AG09309 (cell line): ENCODE measurements around the gene TCERG1L.

Experiments used
- DNase-seq: peaks from one replicate; pipeline ENCODE4 v3.0.0-alpha.2; 2010; ENCODE audit warnings: low read depth
- H3K4me3 ChIP-seq: 2 replicates; pipeline ENCODE4 v1.5.1; 2011; ENCODE audit warnings: mild to moderate bottlenecking, low read depth, low read length, moderate library complexity; ENCODE audit not compliant: control insufficient read depth
- CTCF ChIP-seq: IDR thresholded peaks from 2 replicates; pipeline ENCODE4 v1.5.1; 2011; ENCODE audit warnings: mild to moderate bottlenecking, low read depth, low read length, inconsistent platforms; ENCODE audit not compliant: insufficient read depth, control insufficient read depth; ENCODE audit errors: missing control alignments

The TCERG1L gene

GRCh38 chr10:131267814-131268095 lies 43.8 kb downstream of the TCERG1L start:
- H3K4me3 ChIP-seq: no peak overlapping the region
- no peak for DNase-seq
- no peak for TF ChIP-seq CTCF

- DNase-seq: no peak
- no peak overlapping the region for H3K4me3 ChIP-seq
- TF ChIP-seq CTCF: no peak
Measured at GRCh38 chr10:131266936-131267813, 44.3 kb downstream of the TCERG1L start.

- no peak for DNase-seq
- TF ChIP-seq CTCF: no peak
- H3K4me3 ChIP-seq: no peak overlapping the region
Measured at GRCh38 chr10:131264110-131264788, 47.3 kb downstream of the TCERG1L start.

DNA sequence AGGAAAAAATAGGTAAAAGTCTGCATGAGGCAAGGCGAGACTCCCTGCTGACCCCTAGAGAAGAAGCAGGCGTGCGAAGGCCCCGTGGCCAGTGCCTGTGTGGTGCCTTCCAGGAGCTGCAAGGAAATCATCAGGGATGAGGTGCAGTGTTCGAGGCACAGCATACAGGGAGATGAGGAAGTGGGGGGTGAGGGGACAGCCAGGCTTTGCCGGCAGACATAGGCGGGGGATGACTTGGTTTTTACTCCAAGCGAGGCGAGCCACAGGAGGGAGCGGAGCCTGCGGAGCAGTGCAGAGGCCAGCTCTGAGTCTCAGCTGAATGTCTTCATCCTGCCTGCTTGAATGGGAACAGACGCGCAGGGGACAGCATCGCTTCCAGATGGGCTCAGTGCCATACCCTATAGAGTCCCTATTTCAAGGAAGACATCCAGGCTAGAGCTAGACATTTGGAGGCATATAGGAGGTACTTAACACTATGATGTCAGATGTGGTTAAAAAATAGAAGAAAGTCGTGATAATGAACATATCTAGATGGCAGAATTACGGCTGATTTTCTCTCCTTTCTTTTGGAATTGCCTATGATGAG lies 49.5 kb downstream of the TCERG1L start:
- no peak for DNase-seq

DNA sequence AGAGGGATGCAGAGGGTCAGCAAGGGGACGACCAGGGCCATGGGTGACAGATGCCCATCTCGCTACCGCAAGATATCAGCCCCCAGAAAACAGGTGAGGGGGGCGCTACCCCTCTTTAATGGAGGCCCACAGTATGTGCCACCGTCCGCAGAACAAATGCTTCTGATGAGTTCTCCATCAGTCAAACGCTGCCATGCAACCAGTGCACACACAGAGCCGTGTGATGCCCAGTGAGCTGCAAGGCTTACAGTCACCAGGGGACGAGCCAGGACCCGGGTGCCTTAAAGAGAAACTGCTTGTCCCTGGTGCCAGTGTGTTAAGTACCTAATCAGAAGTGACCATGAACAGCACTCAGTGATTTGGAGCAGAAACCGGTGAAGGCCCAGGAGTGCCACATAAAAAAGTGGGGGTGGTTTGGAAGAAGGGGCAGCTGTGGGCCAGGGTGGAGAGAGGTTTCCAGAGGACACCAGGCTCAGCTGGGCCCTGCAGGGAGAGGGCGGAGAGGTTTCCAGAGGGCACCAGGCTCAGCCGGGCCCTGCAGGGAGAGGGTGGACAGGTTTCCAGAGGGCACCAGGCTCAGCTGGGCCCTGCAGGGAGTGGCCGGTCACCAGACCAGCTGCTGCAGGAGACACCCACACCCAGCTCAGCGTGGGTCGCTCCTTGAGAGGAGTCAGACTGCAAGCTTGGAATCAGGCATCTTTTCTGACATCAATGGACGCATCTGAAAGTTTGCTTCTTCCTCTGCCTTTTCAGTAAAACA lies 50.9 kb downstream of the TCERG1L start:
- no peak overlapping the region for H3K4me3 ChIP-seq
- no peak for DNase-seq
- no peak for TF ChIP-seq CTCF

More for the DNA sequence above, 49.5 kb downstream of the TCERG1L start:
- no peak for TF ChIP-seq CTCF
- no peak overlapping the region for H3K4me3 ChIP-seq

- no peak for TF ChIP-seq CTCF
- no peak overlapping the region for H3K4me3 ChIP-seq
Measured at GRCh38 chr10:131260031-131260430, 51.5 kb downstream of the TCERG1L start.

More at GRCh38 chr10:131260031-131260430, 51.5 kb downstream of the TCERG1L start:
- no peak for DNase-seq
